Activated CD4-positive, alpha-beta T cell treated with anti-CD3 and anti-CD28 coated beads, Interleukin-2, Interleukin-4, amounts not matched to agents 100 ng/mL and 50 ng/mL, durations not matched to agents 16 hours and 8 hours (primary cell): ENCODE results near the gene MRAP.

ENCODE experiments used
- DNase-seq: peaks from one replicate; pipeline ENCODE4 v3.0.0-alpha.2; 2020; ENCODE audit warnings: low spot score

Gene MRAP

GRCh38 chr21:32322676-32323075 lies 24.0 kb downstream of the MRAP start:
- no peak for DNase-seq

DNA sequence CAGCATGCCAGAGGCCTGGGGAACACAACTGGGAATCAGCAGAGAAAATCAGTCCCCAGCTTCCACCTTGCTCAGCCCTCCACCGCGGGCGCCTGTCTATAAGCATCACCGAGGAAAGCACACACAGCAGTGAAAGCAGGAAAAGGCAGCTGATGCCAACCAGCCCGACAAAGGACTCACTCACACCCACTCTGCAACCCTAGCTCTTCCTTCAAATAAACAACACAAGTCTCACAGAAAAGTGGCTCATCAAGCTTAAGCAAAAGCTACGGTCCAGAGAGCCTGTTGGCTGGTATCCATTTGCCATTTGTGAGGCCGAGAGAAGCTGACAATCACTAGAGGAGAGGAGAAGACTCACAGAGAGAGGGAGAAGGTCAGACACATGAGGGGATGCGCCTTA lies 27.1 kb downstream of the MRAP start:
- no peak for DNase-seq

DNA sequence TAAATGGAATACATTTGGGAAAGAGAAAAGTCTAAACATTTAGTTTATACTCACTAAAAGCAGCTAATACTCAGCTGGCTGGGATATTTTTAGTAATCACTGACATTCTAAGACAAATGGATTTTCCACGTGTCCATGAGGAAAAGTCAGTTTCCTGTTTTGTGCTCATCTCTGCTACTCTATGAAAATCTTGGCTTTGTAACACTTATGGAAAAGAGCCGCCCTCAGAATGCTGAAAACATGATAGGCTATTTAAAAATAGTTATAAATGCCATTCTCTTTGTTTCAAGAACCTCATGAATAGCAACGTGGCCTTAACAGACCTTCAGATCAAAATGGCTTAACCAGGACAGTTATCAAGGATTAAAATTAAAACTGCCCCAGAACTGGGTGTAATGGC lies 29.9 kb downstream of the MRAP start:
- no peak for DNase-seq

- no peak for DNase-seq
Observed at GRCh38 chr21:32329331-32329730, 30.7 kb downstream of the MRAP start.

GRCh38 chr21:32329776-32330175 lies 31.1 kb downstream of the MRAP start:
- no peak for DNase-seq

GRCh38 chr21:32330784-32331311 lies 32.2 kb downstream of the MRAP start:
- no peak for DNase-seq

- DNase-seq = no peak
Observed at GRCh38 chr21:32331444-32332305, 33.0 kb downstream of the MRAP start.

DNA sequence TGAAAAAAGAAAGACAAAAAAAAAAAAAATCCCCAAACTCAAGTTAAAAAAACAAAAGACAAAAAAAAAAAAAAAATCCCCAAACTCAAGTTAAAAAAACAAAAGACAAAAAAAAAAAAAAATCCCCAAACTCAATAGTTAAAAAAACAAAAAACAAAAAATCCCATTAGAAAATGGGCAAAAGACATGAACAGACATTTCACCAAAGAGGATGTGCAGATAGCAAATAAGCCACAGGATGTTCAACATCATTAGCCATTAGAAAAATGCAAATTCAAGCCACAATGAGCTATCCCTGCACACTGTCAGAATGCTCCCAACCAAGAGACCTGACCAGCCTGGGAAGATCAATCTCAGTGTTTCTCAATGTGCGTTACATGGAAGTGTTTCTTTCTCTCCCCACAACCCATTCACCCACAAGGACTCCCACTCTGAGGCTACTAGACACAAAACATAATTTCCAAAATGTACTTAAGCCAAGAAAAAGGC lies 33.9 kb downstream of the MRAP start:
- no peak for DNase-seq

GRCh38 chr21:32333953-32334673 lies 35.5 kb downstream of the MRAP start:
- no peak for DNase-seq

GRCh38 chr21:32334980-32335531 lies 36.4 kb downstream of the MRAP start:
- DNase-seq = no peak

DNA sequence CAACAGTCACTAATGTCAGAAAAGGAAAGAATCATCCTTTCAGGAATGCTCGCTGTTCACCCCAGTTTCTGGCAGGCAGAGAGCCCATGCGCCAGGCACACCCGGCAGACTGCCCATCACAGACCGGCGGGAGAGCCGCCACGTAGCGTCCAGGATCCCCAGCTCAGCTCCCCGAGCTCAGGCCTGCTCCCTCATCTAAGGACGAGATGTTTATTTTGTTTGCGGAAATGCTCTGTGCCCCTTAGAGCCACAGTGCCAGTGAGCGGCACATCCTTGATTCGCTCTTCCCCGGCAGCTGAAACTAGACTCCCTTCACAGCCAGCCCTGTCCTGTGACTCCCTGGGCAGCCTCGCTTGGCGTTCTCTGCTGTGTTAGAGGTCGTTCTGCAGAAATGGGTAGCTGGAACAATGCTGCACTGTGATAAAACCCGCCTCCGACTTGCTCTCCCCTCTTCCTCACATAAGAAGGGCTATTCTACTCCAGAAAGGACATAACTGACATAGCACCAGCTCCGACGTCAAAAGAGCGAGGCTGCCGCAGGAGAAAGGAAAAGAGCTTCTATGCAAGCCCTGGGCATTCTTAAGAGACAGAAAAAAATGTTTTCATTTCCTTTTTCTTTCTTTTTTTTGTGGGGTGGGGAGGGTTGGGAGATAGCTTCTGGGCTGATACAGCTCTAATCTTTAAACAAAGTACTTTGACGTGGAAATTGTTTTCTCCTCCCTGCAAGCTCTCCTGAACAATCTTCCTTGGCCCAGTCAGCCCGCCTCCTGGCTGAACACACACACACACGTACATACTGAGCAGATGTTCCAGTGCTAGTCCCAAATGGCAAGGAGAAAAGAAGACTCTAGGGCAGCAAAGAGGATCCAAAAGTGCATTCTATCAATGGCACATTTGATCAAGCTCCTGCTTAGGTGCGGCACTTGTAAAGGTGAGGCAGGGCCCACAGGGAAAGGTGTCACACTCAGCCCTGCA lies 37.2 kb downstream of the MRAP start:
- no peak for DNase-seq

- DNase-seq = no peak
Observed at GRCh38 chr21:32336711-32337110, 38.1 kb downstream of the MRAP start.

DNA sequence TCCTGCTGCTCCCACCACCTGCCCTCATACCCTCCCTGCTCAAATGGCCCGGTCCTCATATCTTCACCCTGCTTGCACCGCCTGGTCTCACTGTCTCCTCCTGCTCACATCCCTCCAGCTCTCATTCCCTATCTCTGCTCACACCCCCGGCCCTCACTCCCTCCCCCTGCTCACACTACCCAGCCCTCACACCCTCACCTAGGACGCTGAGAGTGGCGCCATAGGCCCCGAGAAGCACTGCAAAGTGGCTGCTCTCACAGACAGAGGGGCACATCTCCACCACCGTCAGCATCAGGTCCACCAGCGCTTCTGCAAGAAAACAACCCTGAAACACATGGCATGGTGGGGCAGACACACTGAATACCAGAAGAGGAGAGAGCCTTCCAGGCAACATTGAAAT lies 38.6 kb downstream of the MRAP start:
- no peak for DNase-seq

GRCh38 chr21:32338209-32338921 lies 39.7 kb downstream of the MRAP start:
- DNase-seq = no peak

DNA sequence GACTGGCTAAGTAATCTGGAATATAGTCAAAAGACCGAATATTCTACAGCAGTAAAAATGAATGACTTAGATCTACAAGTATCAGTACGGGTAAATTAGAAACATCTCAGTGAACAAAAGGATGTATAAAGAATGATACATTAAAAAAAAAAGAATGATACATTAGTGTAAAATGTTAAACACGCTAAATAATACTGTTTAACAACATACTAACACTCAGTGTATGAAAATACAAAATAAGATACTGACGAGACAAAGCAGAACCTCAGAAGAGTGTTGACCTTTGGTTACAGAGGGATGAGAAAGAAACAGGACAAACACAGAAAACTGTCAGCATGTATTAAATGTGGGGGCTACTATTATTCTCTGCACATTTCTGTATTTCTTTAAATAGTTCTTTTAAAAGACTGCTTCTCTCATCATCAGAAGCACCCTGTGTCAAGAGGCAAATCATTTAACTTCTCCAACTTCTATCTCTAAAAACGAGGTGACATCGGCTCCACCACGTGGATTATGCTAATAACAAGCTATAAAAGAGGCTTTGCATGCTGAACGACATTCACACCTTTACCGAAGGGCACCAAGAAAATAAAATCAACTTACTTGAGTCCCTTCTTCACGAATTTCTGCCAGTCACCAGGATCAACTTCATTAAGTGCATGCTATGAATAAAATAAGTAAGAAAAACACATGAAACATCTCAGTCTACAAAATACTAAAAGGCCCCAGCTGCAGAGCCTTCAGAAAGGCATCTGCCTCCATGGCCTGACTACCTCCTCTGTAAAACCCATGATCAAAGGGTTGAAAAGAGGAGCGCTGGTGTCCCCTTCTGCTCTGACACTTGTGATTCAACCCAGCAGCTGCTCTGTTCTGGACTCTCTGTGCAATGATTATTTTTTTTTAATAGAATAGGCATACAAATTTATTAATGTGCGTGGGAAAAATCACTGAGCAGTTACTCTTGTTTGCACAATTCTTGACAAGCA lies 42.5 kb downstream of the MRAP start:
- DNase-seq = no peak

GRCh38 chr21:32346951-32347350 lies 48.3 kb downstream of the MRAP start:
- no peak for DNase-seq

DNA sequence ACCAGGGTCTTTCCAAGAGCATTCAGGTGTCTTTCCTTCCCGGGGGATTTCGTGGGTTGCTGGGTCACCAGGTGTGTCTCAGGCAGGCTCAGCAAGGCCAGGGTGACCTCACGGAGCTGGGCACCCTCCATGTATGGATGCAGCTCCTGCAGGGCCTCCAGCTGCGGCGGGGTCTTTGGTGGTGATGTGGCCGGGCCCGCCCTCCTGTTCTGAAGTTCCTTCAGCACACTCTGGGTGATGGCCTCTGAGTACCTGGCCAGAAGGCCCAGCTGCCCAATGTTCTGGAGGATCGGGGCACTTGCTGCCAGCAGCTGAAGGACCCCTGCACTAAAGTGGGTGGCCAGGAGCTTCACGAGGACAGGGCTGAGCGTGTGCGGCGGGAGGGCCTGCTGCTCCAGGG lies 48.7 kb downstream of the MRAP start:
- no peak for DNase-seq

GRCh38 chr21:32347977-32348376 lies 49.3 kb downstream of the MRAP start:
- DNase-seq = no peak

DNA sequence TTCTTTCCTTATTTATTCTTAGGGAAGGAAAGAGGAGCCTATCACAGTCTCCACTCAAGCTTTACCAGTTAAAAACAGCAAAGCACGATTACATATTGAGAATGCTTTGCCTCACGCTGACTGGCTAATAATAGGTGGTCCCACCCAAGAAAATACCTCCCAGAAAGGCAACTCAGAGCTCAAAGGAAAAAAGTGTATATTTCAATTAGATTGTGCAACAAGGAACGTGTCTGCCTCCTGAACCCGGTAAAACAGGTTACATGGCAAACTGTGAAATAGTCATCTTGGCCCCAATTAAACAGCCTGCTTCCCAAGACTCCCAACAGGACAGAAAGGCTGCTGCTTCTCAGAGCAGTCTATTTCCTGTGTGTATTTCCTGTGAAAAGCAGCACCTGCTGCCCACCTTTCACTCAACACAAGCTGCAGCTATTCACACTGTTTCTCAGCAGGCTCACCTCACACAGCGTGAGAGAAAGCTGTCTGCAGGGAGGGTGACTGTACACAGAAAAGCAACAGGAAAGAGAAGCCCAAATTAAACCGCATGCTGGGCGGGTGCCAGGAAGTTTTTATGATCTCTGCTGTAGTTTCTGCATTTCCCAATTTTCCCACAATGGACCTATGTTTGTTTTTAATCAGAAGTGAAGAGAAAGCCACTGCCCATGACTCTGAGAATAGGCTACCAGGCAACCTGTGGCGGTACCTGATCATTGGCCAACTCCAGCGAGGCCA lies 50.1 kb downstream of the MRAP start:
- DNase-seq = no peak
